ENCODE results near the gene DNTTIP2. TPM values are rescaled to one million over a fixed set of nuclear protein-coding genes. Genes with fewer than 3 reads are reported as not detected.

The DNTTIP2 gene
- total RNA-seq, 1 donor, result 40.2 TPM

GRCh38 chr1:93847811-93848288, 31.2 kb downstream of the DNTTIP2 start:
- TF ChIP-seq CTCF (IDR thresholded peaks at IDR 0.05; ENCODE audit: insufficient read depth, low read length), result no peak
- peak overlapping the region; percentile 77 for H3K4me3 ChIP-seq (ENCODE audit: low read depth, low read length)
- DNase-seq (ENCODE audit: low read depth), result peak; percentile 69

- H3K4me3 ChIP-seq (ENCODE audit: low read depth, low read length), result peak overlapping the region; percentile 77
- no peak for TF ChIP-seq CTCF (IDR thresholded peaks at IDR 0.05; ENCODE audit: insufficient read depth, low read length)
- peak; percentile 89 for DNase-seq (ENCODE audit: low read depth)
Measured at GRCh38 chr1:93846992-93847810, 31.8 kb downstream of the DNTTIP2 start.

GRCh38 chr1:93846206-93846991, 32.6 kb downstream of the DNTTIP2 start:
- peak; percentile 56 for DNase-seq (ENCODE audit: low read depth)
- H3K4me3 ChIP-seq (ENCODE audit: low read depth, low read length), result peak overlapping the region; percentile 77
- TF ChIP-seq CTCF (IDR thresholded peaks at IDR 0.05; ENCODE audit: insufficient read depth, low read length), result peak; percentile 56

GRCh38 chr1:93845538-93846205, 33.3 kb downstream of the DNTTIP2 start:
- TF ChIP-seq CTCF (IDR thresholded peaks at IDR 0.05; ENCODE audit: insufficient read depth, low read length), result no peak
- H3K4me3 ChIP-seq (ENCODE audit: low read depth, low read length), result peak overlapping the region; percentile 77
- DNase-seq (ENCODE audit: low read depth), result peak; percentile 95

- peak; percentile 91 for DNase-seq (ENCODE audit: low read depth)
- peak; percentile 87 for TF ChIP-seq CTCF (IDR thresholded peaks at IDR 0.05; ENCODE audit: insufficient read depth, low read length)
Measured at GRCh38 chr1:93844262-93845045, 34.6 kb downstream of the DNTTIP2 start.

More at GRCh38 chr1:93844262-93845045, 34.6 kb downstream of the DNTTIP2 start:
- H3K4me3 ChIP-seq (ENCODE audit: low read depth, low read length), result no peak overlapping the region
